Loucy (cell line): ENCODE measurements around the gene CHTOP.

Experiments used
- H2AFZ ChIP-seq: fragments of 200-600 bp; sonication (generic); 2 replicates; pipeline ENCODE4 v1.6.0; 2016; ENCODE audit warnings: antibody characterized with exemption, mild to moderate bottlenecking, low read length, moderate library complexity
- H3F3A ChIP-seq: fragments of 200-600 bp; 2 replicates; pipeline ENCODE4 v1.6.0; 2016; ENCODE audit warnings: antibody characterized with exemption, low read depth, mild to moderate bottlenecking
- H3K27me3 ChIP-seq: fragments of 200-600 bp; sonication (generic); 2 replicates; pipeline ENCODE4 v1.6.1; 2014; ENCODE audit warnings: low read length, mild to moderate bottlenecking; ENCODE audit not compliant: insufficient read depth, poor library complexity, severe bottlenecking
- H3K36me3 ChIP-seq: fragments of 200-600 bp; sonication (generic); 2 replicates; pipeline ENCODE4 v1.6.1; 2016; ENCODE audit warnings: low read length; ENCODE audit not compliant: insufficient read depth
- H3K4me1 ChIP-seq: fragments of 200-600 bp; sonication (generic); 2 replicates; pipeline ENCODE4 v1.5.1; 2014; ENCODE audit warnings: low read length, mild to moderate bottlenecking; ENCODE audit not compliant: insufficient read depth, poor library complexity, severe bottlenecking
- H3K4me2 ChIP-seq: fragments of 200-600 bp; sonication (generic); 2 replicates; pipeline ENCODE4 v1.6.0; 2014; ENCODE audit warnings: antibody characterized with exemption, low read length, low read depth, mild to moderate bottlenecking; ENCODE audit not compliant: poor library complexity, severe bottlenecking
- H3K4me3 ChIP-seq: fragments of 200-600 bp; sonication (generic); 2 replicates; pipeline ENCODE4 v1.5.1; 2014; ENCODE audit warnings: low read length, mild to moderate bottlenecking, mixed read lengths; ENCODE audit not compliant: poor library complexity, severe bottlenecking
- H3K79me2 ChIP-seq: fragments of 200-600 bp; sonication (generic); 2 replicates; pipeline ENCODE4 v1.6.1; 2014; ENCODE audit warnings: low read length; ENCODE audit not compliant: insufficient read depth
- H3K9ac ChIP-seq: fragments of 200-600 bp; sonication (generic); 2 replicates; pipeline ENCODE4 v1.6.0; 2014; ENCODE audit warnings: mild to moderate bottlenecking, low read depth, low read length, moderate library complexity; ENCODE audit not compliant: poor library complexity, severe bottlenecking
- H3K9me2 ChIP-seq: fragments of 200-600 bp; sonication (generic); replicated peaks from 2 replicates; pipeline ENCODE4 v1.6.1; 2016; ENCODE audit warnings: low read depth, low read length, mixed read lengths
- H3K9me3 ChIP-seq: fragments of 200-600 bp; sonication (generic); 2 replicates; pipeline ENCODE4 v1.6.1; 2014; ENCODE audit warnings: mild to moderate bottlenecking, antibody characterized with exemption, low read length, low read depth; ENCODE audit not compliant: insufficient read depth
- H4K20me1 ChIP-seq: fragments of 200-600 bp; sonication (generic); 2 replicates; pipeline ENCODE4 v1.6.0; 2014; ENCODE audit warnings: antibody characterized with exemption, low read length, mild to moderate bottlenecking; ENCODE audit not compliant: insufficient read depth, poor library complexity, severe bottlenecking
- EZH2phosphoT487 ChIP-seq: fragments of 200-600 bp; IDR thresholded peaks from 2 replicates; pipeline ENCODE4 v1.6.1; 2018; ENCODE audit warnings: antibody characterized with exemption, mild to moderate bottlenecking, moderate library complexity, borderline replicate concordance
- TF ChIP-seq, protein P1 (sequence below): fragments of 200-600 bp; sonication (generic); conservative IDR thresholded peaks from 2 replicates; pipeline ENCODE4 v1.5.1; 2014; ENCODE audit warnings: mild to moderate bottlenecking, antibody characterized with exemption, low read length

The CHTOP gene

GRCh38 chr1:153630384-153630783 is 3.5 kb upstream of the CHTOP start:
- no peaks in the 10 kb centered on the region for H3F3A ChIP-seq
- H3K79me2 ChIP-seq: peaks cover 11% of the 10 kb centered on the region
- H3K27me3 ChIP-seq: no peaks in the 10 kb centered on the region
- H3K4me2 ChIP-seq: no peak overlapping the region
- H3K9ac ChIP-seq: peak overlapping the region; percentile 20
- no peaks in the 10 kb centered on the region for H3K9me3 ChIP-seq
- H3K4me1 ChIP-seq: peaks cover 32% of the 10 kb centered on the region
- no peaks in the 10 kb centered on the region for H3K9me2 ChIP-seq
- TF ChIP-seq EZH2phosphoT487: no peak
- TF ChIP-seq, protein P1, sequence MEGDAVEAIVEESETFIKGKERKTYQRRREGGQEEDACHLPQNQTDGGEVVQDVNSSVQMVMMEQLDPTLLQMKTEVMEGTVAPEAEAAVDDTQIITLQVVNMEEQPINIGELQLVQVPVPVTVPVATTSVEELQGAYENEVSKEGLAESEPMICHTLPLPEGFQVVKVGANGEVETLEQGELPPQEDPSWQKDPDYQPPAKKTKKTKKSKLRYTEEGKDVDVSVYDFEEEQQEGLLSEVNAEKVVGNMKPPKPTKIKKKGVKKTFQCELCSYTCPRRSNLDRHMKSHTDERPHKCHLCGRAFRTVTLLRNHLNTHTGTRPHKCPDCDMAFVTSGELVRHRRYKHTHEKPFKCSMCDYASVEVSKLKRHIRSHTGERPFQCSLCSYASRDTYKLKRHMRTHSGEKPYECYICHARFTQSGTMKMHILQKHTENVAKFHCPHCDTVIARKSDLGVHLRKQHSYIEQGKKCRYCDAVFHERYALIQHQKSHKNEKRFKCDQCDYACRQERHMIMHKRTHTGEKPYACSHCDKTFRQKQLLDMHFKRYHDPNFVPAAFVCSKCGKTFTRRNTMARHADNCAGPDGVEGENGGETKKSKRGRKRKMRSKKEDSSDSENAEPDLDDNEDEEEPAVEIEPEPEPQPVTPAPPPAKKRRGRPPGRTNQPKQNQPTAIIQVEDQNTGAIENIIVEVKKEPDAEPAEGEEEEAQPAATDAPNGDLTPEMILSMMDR: no peak
- no peak overlapping the region for H2AFZ ChIP-seq
- H3K36me3 ChIP-seq: no peaks in the 10 kb centered on the region
- H4K20me1 ChIP-seq: peaks cover 9% of the 10 kb centered on the region
- no peak overlapping the region for H3K4me3 ChIP-seq

GRCh38 chr1:153631047-153632022 is 2.5 kb upstream of the CHTOP start:
- H3K79me2 ChIP-seq: peaks cover 21% of the 10 kb centered on the region
- TF ChIP-seq, protein P1: no peak
- TF ChIP-seq EZH2phosphoT487: no peak
- H3K27me3 ChIP-seq: no peaks in the 10 kb centered on the region
- H3K36me3 ChIP-seq: peaks cover 1% of the 10 kb centered on the region; the same call in 1 of the 2 replicates
- no peaks in the 10 kb centered on the region for H3K9me2 ChIP-seq
- H3K9ac ChIP-seq: no peak overlapping the region
- H3F3A ChIP-seq: no peaks in the 10 kb centered on the region
- peaks cover 41% of the 10 kb centered on the region for H3K4me1 ChIP-seq
- no peaks in the 10 kb centered on the region for H3K9me3 ChIP-seq
- no peak overlapping the region for H3K4me2 ChIP-seq
- H3K4me3 ChIP-seq: no peak overlapping the region
- H2AFZ ChIP-seq: no peak overlapping the region
- H4K20me1 ChIP-seq: peaks cover 19% of the 10 kb centered on the region

DNA sequence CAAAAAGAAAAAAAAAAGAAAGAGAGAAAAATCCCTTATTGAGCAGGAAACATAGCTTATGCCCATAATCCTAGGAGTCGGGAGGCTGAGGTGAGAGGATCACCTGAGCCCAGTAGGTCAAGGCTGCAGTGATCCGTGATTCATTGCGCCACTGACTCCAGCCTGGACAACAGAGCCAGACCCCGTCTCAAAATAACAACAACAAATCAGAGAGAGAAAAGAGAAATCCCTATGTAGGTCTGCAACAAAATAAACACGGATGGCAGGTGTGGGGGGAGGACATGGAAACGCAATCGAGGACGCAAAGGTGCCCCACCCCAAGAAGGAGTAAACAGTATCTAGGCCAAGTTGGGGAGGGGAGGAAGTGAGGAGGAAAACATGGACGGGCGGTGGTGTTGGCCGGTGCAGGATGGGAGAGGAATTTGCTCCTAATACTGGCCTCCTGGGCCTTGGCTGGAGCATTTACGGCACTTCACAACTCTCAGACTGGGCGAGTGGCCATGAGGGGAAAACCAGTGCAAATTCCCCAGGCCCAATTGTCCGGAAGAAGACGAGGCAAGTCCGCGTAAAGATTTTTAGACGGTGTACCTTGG is 609 bp upstream of the CHTOP start:
- Histone ChIP-seq H4K20me1 (peaks cover 36% of the 10 kb centered on the region), H3K9me2 (no peaks in the 10 kb centered on the region), H3K27me3 (no peaks in the 10 kb centered on the region), H3K79me2 (peaks cover 40% of the 10 kb centered on the region), H3K36me3 (peaks cover 20% of the 10 kb centered on the region), H3K4me1 (peaks cover 40% of the 10 kb centered on the region), H3F3A (no peaks in the 10 kb centered on the region), H3K9me3 (no peaks in the 10 kb centered on the region), H3K9ac (no peak overlapping the region), H3K4me2 (peak overlapping the region; percentile 22), H2AFZ (no peak overlapping the region), H3K4me3 (no peak overlapping the region)
- TF ChIP-seq, protein P1: no peak
- TF ChIP-seq EZH2phosphoT487: no peak
